ENCODE data around the gene GASK1A. TPM values are rescaled to one million over a fixed set of nuclear protein-coding genes. Genes with fewer than 3 reads are reported as not detected.

GASK1A gene
- total and polyA plus RNA-seq, 2 of the 8 experiments (the other 6 are each of a cell fraction or from before 2014, with no cell fraction given): 4.7 to 7.9 TPM

GRCh38 chr3:43063114-43063513 lies 84.0 kb downstream of the GASK1A start:
- Histone ChIP-seq H3K79me2 (ENCODE audit: control insufficient read depth in 1 of 2, insufficient read depth in 2 of 2, low read length in 2 of 2) (no peaks in the 10 kb centered on the region), H2BK120ac (replicated peaks; ENCODE audit: low read depth, low read length) (no peak overlapping the region), H2BK15ac (ENCODE audit: low read length) (no peak overlapping the region), H4K20me1 (replicated peaks in 1 of 2; ENCODE audit: control insufficient read depth in 1 of 2, insufficient read depth in 2 of 2, low read length in 2 of 2) (no peaks in the 10 kb centered on the region), H4K91ac (replicated peaks; ENCODE audit: insufficient read length, low read length) (no peak overlapping the region), H3K79me1 (ENCODE audit: low read depth, low read length) (no peaks in the 10 kb centered on the region), H3K4me1 (replicated peaks in 1 of 4; ENCODE audit: control insufficient read depth in 3 of 4, insufficient read depth in 4 of 4, low read length in 3 of 4) (peaks cover 0 to 3% (median 0%) of the 10 kb centered on the region in 4 experiments; a peak in 1 of 7 replicates), H3K4me2 (ENCODE audit: insufficient read depth in 1 of 2, low read depth in 2 of 2, low read length in 2 of 2) (no peak overlapping the region), H3K27me3 (replicated peaks in 1 of 4; ENCODE audit: control insufficient read depth in 3 of 4, extremely low read depth in 1 of 4, insufficient read depth in 3 of 4, low read length in 3 of 4) (no peaks in the 10 kb centered on the region), H4K8ac (ENCODE audit: extremely low read depth, insufficient read depth, low read length) (no peak overlapping the region), H3K14ac (ENCODE audit: insufficient read length) (no peak overlapping the region), H3K23ac (ENCODE audit: insufficient read length) (no peak overlapping the region), H3K23me2 (ENCODE audit: low read depth, low read length) (no peaks in the 10 kb centered on the region), H4K5ac (ENCODE audit: insufficient read length, low read depth, low read length) (no peak overlapping the region), H3K36me3 (ENCODE audit: control insufficient read depth in 2 of 4, insufficient read depth in 4 of 4, low read length in 3 of 4) (peaks cover 0 to 4% (median 2%) of the 10 kb centered on the region in 4 experiments; a peak in 3 of 8 replicates), H3K27ac (ENCODE audit: low read depth, low read length) (no peak overlapping the region), H3K9me3 (ENCODE audit: insufficient read depth in 2 of 2, low read depth in 1 of 2, low read length in 1 of 2) (peaks cover 3 to 21% of the 10 kb centered on the region in 2 experiments; a peak in 2 of 4 replicates), H3K56ac (replicated peaks; ENCODE audit: insufficient read length, low read depth, low read length) (no peak overlapping the region), H2AFZ (ENCODE audit: low read length) (no peak overlapping the region), H2BK5ac (ENCODE audit: low read depth, low read length) (no peak overlapping the region), H2BK20ac (ENCODE audit: low read length) (no peak overlapping the region), H3K18ac (ENCODE audit: extremely low read depth, low read length) (no peak overlapping the region), H3K4ac (replicated peaks; ENCODE audit: insufficient read length, low read depth, low read length) (no peak overlapping the region), H3K9ac (replicated peaks in 1 of 4; ENCODE audit: extremely low read depth in 1 of 4, low read depth in 3 of 4, low read length in 3 of 4) (no peak overlapping the region), H3K4me3 (ENCODE audit: extremely low read depth in 1 of 4, insufficient read depth in 2 of 4, low read depth in 3 of 4, low read length in 4 of 4) (no peak overlapping the region), H2BK12ac (ENCODE audit: low read depth, low read length) (peak overlapping the region; percentile 27; the same call in 1 of the 2 replicates), H2AK5ac (ENCODE audit: low read depth, low read length) (peak overlapping the region; percentile 75; the same call in 1 of the 2 replicates)
- CTCF ChIA-PET (ENCODE audit: partially characterized antibody): interaction anchor here (1.1 to 1.4 kb wide), 2 partner anchors 8 to 101 kb away, joined by 4 to 6 read pairs; no protein-coding TSS in a partner anchor
- TF ChIP-seq HDAC2 (IDR thresholded peaks at IDR 0.05; ENCODE audit: borderline replicate concordance in 1 of 2, low read depth in 2 of 2, low read length in 2 of 2): no peak
- no peak for TF ChIP-seq KDM5A (IDR thresholded peaks at IDR 0.05; ENCODE audit: low read length)
- FAIRE-seq (no peak), DNase-seq (ENCODE audit: low read depth in 1 of 2, low spot score in 2 of 2) (no peak)
- WGBS, 2 experiments (ENCODE audit: extremely low coverage in 1 of 2, insufficient coverage in 1 of 2, insufficient read length in 1 of 2, insufficient replicate concordance in 2 of 2, low coverage in 1 of 2, low lambda C conversion rate in 2 of 2, missing lambda C conversion rate in 1 of 2): 76% methylated on average over 5 of the region's 5 CpGs; no CpG with 5 or more reads in 1 of the 2 experiments
- POLR2A ChIA-PET (ENCODE audit: partially characterized antibody): no interaction called here
